ENCODE measurements around the gene HAUS3.

Gene HAUS3

GRCh38 chr4:2286904-2287593 is 45.1 kb upstream of the HAUS3 start:
- TF ChIP-seq FOXP2 (optimal IDR thresholded peaks at IDR 0.05; ENCODE audit: control extremely low read depth, extremely low read length, insufficient read depth), result no peak
- no peak for TF ChIP-seq POLR2AphosphoS5 (IDR thresholded peaks at IDR 0.05; ENCODE audit: borderline replicate concordance, low read depth, low read length)
- H3K9ac ChIP-seq (ENCODE audit: insufficient read length), result no peak overlapping the region
- DNase-seq (ENCODE audit: low read depth, low spot score), result no peak
- no peaks in the 10 kb centered on the region for H3K9me3 ChIP-seq (ENCODE audit: low read depth, low read length)
- no peaks in the 10 kb centered on the region for H3K36me3 ChIP-seq (ENCODE audit: insufficient read depth, low read length)
- no peak overlapping the region for H3K4me3 ChIP-seq
- H3K27ac ChIP-seq, result no peak overlapping the region

GRCh38 chr4:2285613-2286381 is 43.9 kb upstream of the HAUS3 start:
- TF ChIP-seq POLR2AphosphoS5 (IDR thresholded peaks at IDR 0.05; ENCODE audit: borderline replicate concordance, low read depth, low read length) (no peak), EZH2 (IDR thresholded peaks at IDR 0.05) (no peak), FOXP2 (optimal IDR thresholded peaks at IDR 0.05; ENCODE audit: control extremely low read depth, extremely low read length, insufficient read depth) (no peak)
- Histone ChIP-seq H3K27ac (no peak overlapping the region), H3K4me3 (no peak overlapping the region), H3K9me3 (ENCODE audit: low read depth, low read length) (no peaks in the 10 kb centered on the region), H3K36me3 (ENCODE audit: insufficient read depth, low read length) (no peaks in the 10 kb centered on the region), H3K9ac (ENCODE audit: insufficient read length) (no peak overlapping the region)
- no peak for DNase-seq (ENCODE audit: low read depth, low spot score)

- no peak for DNase-seq (ENCODE audit: low read depth, low spot score)
- TF ChIP-seq POLR2AphosphoS5 (IDR thresholded peaks at IDR 0.05; ENCODE audit: borderline replicate concordance, low read depth, low read length) (no peak), EZH2 (IDR thresholded peaks at IDR 0.05) (no peak), FOXP2 (optimal IDR thresholded peaks at IDR 0.05; ENCODE audit: control extremely low read depth, extremely low read length, insufficient read depth) (no peak)
- H3K4me3 ChIP-seq, result no peak overlapping the region
- no peaks in the 10 kb centered on the region for H3K36me3 ChIP-seq (ENCODE audit: insufficient read depth, low read length)
- no peak overlapping the region for H3K27ac ChIP-seq
- no peak overlapping the region for H3K9ac ChIP-seq (ENCODE audit: insufficient read length)
- no peaks in the 10 kb centered on the region for H3K9me3 ChIP-seq (ENCODE audit: low read depth, low read length)
Observed at GRCh38 chr4:2284934-2285612, 43.2 kb upstream of the HAUS3 start.

DNA sequence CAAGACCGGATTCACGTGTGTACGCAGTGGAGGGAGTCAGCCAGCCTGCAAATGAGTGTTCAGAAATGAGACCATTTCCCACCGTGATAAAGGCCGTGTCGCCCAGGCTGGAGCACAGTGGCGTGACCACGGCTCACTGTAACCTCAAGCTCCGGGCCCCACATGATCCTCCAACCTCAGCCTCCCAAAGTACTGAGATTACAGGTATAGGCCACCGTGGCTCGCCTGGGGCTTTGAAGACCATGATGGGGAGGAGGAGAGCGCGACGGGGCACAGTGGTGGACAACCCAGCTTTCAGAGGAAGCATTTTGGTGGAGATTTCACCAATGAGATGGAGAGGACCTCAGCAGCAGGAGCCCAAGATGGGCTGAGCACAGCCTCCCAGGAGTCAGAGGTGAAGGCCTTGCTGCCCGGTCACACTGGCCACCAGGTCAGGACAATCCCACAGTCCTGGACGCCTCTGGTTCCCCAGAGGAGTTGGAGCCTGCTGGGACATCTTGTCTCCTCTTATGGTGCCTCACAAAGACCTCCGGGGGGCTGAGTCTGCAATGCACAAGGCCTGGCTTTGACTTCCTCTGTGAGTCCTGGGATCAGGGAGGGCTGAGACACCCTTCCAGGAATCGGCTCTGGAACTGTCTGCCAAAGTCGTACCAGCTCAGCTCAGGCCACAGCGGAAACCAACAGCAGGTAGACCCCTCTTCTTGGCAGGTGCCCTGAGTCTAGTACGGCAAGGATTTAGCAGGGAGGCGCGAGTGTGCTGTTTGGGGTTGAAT is 42.4 kb upstream of the HAUS3 start:
- no peaks in the 10 kb centered on the region for H3K36me3 ChIP-seq (ENCODE audit: insufficient read depth, low read length)
- H3K9ac ChIP-seq (ENCODE audit: insufficient read length), result no peak overlapping the region
- no peak for DNase-seq (ENCODE audit: low read depth, low spot score)

DNA sequence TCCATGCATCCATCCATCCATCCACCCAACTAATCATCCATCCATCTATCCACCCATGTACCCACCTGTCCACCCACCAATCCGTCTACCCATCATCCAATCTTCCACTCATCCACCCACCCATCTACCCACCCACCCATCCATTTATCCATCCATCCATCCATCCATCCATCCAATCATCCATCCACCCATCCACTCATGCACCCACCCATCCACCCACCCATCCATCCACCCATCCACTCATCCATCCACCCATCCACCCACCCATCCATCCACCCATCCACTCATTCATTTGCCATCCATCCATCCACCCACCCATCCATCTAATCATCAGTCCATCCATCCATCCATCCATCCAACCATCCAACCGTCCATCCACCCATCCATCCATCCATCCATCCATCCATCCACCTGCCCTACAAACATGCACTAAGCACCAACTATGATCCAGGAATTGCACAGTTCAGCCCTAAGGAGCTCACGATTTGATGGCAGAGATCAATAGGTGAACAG is 41.3 kb upstream of the HAUS3 start:
- Histone ChIP-seq H3K9me3 (ENCODE audit: low read depth, low read length) (no peaks in the 10 kb centered on the region), H3K4me3 (no peak overlapping the region), H3K27ac (no peak overlapping the region), H3K36me3 (ENCODE audit: insufficient read depth, low read length) (no peaks in the 10 kb centered on the region), H3K9ac (ENCODE audit: insufficient read length) (no peak overlapping the region)
- TF ChIP-seq POLR2AphosphoS5 (IDR thresholded peaks at IDR 0.05; ENCODE audit: borderline replicate concordance, low read depth, low read length) (no peak), FOXP2 (optimal IDR thresholded peaks at IDR 0.05; ENCODE audit: control extremely low read depth, extremely low read length, insufficient read depth) (no peak), EZH2 (IDR thresholded peaks at IDR 0.05) (no peak)
- DNase-seq (ENCODE audit: low read depth, low spot score), result no peak

More for the DNA sequence above, 42.4 kb upstream of the HAUS3 start:
- no peak overlapping the region for H3K4me3 ChIP-seq
- H3K27ac ChIP-seq, result no peak overlapping the region
- no peaks in the 10 kb centered on the region for H3K9me3 ChIP-seq (ENCODE audit: low read depth, low read length)
- TF ChIP-seq POLR2AphosphoS5 (IDR thresholded peaks at IDR 0.05; ENCODE audit: borderline replicate concordance, low read depth, low read length) (no peak), EZH2 (IDR thresholded peaks at IDR 0.05) (no peak), FOXP2 (optimal IDR thresholded peaks at IDR 0.05; ENCODE audit: control extremely low read depth, extremely low read length, insufficient read depth) (no peak)

- no peak overlapping the region for H3K9ac ChIP-seq (ENCODE audit: insufficient read length)
- no peak overlapping the region for H3K27ac ChIP-seq
- no peak overlapping the region for H3K4me3 ChIP-seq
- no peaks in the 10 kb centered on the region for H3K9me3 ChIP-seq (ENCODE audit: low read depth, low read length)
- TF ChIP-seq EZH2 (IDR thresholded peaks at IDR 0.05), result no peak
- TF ChIP-seq FOXP2 (optimal IDR thresholded peaks at IDR 0.05; ENCODE audit: control extremely low read depth, extremely low read length, insufficient read depth), result no peak
- no peak for TF ChIP-seq POLR2AphosphoS5 (IDR thresholded peaks at IDR 0.05; ENCODE audit: borderline replicate concordance, low read depth, low read length)
- no peaks in the 10 kb centered on the region for H3K36me3 ChIP-seq (ENCODE audit: insufficient read depth, low read length)
- DNase-seq (ENCODE audit: low read depth, low spot score), result no peak
Observed at GRCh38 chr4:2281575-2282343, 39.8 kb upstream of the HAUS3 start.

- no peak for TF ChIP-seq POLR2AphosphoS5 (IDR thresholded peaks at IDR 0.05; ENCODE audit: borderline replicate concordance, low read depth, low read length)
- TF ChIP-seq FOXP2 (optimal IDR thresholded peaks at IDR 0.05; ENCODE audit: control extremely low read depth, extremely low read length, insufficient read depth), result no peak
- TF ChIP-seq EZH2 (IDR thresholded peaks at IDR 0.05), result no peak
- no peak overlapping the region for H3K27ac ChIP-seq
- H3K9me3 ChIP-seq (ENCODE audit: low read depth, low read length), result no peaks in the 10 kb centered on the region
- H3K9ac ChIP-seq (ENCODE audit: insufficient read length), result no peak overlapping the region
- DNase-seq (ENCODE audit: low read depth, low spot score), result no peak
- no peak overlapping the region for H3K4me3 ChIP-seq
- H3K36me3 ChIP-seq (ENCODE audit: insufficient read depth, low read length), result no peaks in the 10 kb centered on the region
Observed at GRCh38 chr4:2280531-2281300, 38.8 kb upstream of the HAUS3 start.

All from SK-N-MC (cell line).